Skin epidermis (tissue), 12 donors: ENCODE results near the gene MARK3.
"Not testable (repeated sequence)": the region's sequence is repeated elsewhere in the genome, so short reads cannot be mapped to it uniquely, and the experiment has no call there.

Experiments used
- H3K27ac ChIP-seq, 21 experiments: fragments of 200-600 bp; sonication (generic) in 11 of 21; one replicate each; pipeline ENCODE4 v1.5.0; 2020; ENCODE audit warnings: mild to moderate bottlenecking in 3 of 21, inconsistent platforms in 2 of 21, moderate library complexity in 2 of 21
- H3K4me3 ChIP-seq, 7 experiments: fragments of 200-600 bp; sonication (generic) in 2 of 7; one replicate each; pipeline ENCODE4 v1.5.0; 2020; ENCODE audit warnings: inconsistent platforms in 2 of 7, mild to moderate bottlenecking in 2 of 7, moderate library complexity in 1 of 7

MARK3 gene

DNA sequence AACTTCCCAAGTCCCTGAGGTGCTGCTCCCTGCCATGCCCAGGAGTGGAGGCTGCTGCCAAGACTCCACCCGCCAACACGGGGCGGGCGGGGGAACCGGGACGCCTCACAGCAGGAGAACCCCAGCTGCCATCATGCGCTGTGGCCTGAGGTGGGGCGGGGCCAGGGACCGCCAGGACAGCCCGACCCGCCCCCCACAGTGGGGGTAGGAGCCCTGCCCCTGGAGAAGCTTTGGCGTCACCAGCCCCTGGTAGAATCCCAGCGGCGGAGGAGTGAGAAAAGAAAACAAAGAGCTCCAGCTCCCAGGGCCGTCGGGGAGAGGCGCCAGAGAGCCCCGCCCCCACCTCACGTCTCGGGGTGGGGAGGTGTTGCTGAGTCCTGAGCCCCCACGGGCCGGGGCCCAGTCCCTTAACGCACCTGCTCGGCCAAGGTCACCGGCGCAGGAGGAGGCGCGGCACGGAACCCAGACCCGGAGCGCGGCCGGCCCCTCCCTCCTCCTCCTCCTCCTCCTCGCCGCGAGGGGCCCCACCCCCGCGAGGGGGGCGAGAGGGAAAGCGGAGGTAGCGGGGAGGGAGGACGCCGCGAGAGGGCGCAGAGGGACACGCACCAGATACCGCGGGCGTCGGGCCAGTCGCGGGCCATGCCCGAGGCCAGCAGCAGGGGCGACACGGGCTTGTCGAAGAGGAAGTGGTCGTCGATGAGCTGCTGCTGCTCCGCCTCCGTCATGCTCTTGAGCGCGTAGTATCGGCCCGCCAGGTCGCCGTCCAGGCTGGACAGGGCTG, 135.6 kb downstream of the MARK3 start:
- H3K27ac ChIP-seq: peak overlapping the region in 17 of 21 experiments; percentile 4 to 84 (median 63)
- peak overlapping the region; percentile 37 to 65 (median 48) for H3K4me3 ChIP-seq

DNA sequence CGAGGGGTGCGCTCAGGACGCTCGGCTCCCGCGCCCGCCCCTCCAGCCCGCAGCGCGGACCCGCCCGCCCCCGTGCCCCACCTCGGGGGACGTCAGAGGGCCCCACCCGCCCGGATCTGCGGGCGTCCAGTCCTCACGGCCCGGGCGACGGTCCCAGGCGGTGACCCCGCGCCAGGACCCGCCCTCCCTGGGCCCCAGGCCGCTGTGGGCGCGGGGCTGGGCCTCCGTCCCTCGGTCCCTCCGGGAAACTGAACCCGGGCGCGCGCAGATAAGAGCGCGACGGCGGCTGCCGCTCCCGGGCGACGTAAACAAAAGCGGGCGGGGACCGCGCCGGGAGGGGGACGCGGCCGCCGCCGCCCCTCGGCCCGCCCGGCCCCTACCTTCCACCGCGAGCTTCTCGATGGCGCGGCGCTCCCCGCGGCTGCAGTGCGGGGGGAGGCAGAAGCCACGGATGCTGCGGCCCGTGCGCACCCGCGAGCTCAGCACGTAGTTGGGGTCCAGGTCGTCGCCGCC, 136.3 kb downstream of the MARK3 start:
- Histone ChIP-seq H3K27ac (peak overlapping the region in 17 of 21 experiments; percentile 2 to 84 (median 63)), H3K4me3 (peak overlapping the region; percentile 37 to 65 (median 48))

DNA sequence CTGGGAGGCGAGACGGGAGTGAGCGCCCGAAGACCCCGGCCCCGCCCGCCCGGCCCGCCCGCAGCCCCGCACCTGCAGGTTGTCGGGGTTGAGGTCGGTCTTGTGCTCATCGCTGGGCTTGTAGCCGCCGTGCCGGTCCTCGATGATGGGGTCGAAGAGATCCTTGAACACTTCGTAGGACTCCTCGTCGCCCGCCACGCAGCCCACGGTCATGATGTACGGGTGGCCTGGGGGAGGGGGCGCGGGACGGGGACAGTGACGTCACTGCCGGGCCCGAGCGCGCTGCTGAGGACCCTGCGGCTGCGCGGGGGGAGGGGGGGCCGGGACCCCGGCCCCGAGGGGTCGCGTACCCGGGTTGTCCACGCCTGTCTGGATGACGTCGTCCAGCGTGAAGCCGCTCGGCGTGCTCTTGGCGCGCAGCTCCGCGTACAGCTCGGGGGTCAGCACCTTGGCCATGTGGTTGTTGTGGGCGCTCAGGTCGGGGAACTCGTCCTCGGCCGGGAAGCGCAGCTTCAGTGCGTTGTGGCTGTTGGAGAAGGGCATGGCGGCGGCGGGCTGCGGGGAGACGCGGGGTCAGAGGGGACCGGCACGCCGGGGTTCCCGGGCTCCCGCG, 136.8 kb downstream of the MARK3 start:
- Histone ChIP-seq H3K27ac (peak overlapping the region in 14 of 21 experiments; percentile 2 to 84 (median 64)), H3K4me3 (peak overlapping the region; percentile 37 to 65 (median 48))

DNA sequence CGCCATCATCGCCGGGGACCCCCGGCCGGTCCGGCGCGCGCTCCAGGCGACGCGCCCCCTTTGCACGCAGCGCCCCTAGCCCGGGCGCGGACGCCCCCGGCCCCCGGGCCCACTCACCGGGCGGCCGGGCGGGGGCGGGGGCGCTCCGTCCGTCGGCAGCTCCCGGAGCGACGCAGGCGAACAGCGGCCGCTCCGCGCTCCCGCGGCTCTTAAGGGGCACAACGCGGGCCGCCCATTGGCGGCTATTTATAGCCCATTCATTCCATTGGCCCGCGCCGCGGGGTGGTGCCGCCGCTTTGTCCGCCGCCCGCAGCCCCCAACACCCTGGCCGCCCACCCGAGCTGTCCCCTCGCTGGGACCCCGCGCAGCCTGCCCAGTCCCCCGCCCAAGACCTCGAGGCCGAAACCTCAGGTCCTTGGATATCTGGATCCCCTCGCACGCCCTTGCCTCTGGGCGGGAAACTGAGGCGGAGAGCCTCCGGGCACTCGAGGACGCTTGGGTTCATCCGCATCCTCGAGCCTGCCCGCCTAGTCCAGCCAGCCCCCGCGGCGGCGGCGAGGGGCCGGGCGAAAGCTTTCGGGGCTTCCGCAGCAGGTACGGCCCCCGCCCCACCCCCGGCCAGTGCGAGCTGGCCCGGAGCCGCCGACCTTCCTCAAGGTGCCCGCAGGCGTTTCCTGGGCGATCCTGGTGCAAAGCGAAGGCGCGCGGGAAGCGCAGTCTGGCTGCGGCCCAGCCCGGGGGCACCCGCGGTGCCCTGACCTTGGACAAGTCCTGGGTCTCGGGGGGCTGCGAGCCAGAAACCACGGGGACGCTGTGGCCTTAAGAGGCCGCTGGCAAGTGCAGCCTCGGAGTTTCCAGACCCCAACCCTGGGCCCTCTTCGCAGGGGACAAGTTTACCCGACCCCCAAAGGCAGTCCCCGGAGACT, 137.7 kb downstream of the MARK3 start, which contains the start of gene CKB:
Gene CKB (minus strand): TSS at position 182 of the 926 bp plus-strand sequence. CDS start 337 bp downstream, outside the sequence.
- Histone ChIP-seq H3K27ac (peak within 1 kb of the TSS in 15 of 21 experiments; percentile 2 to 84 (median 63)), H3K4me3 (peak within 1 kb of the TSS; percentile 37 to 65 (median 48))

DNA sequence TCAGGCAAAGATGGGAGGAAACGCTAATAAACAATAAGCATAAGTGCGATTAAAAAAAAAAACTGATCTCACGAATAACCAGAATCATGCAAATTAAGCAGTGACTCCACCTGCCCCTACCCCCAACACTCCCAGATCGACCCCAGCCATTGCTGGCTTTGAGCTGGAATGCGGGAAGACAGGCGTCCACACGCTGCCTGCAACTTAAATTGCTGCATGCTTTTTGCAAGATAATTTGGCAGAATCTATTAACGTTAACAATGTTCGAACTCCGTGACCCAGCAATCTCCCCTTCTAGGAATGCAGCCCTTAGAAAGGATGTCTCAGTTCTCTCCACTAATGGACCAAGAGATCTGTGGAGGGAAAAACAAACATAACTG, 138.3 kb downstream of the MARK3 start:
- H3K4me3 ChIP-seq: no peak overlapping the region
- H3K27ac ChIP-seq: no peak overlapping the region

DNA sequence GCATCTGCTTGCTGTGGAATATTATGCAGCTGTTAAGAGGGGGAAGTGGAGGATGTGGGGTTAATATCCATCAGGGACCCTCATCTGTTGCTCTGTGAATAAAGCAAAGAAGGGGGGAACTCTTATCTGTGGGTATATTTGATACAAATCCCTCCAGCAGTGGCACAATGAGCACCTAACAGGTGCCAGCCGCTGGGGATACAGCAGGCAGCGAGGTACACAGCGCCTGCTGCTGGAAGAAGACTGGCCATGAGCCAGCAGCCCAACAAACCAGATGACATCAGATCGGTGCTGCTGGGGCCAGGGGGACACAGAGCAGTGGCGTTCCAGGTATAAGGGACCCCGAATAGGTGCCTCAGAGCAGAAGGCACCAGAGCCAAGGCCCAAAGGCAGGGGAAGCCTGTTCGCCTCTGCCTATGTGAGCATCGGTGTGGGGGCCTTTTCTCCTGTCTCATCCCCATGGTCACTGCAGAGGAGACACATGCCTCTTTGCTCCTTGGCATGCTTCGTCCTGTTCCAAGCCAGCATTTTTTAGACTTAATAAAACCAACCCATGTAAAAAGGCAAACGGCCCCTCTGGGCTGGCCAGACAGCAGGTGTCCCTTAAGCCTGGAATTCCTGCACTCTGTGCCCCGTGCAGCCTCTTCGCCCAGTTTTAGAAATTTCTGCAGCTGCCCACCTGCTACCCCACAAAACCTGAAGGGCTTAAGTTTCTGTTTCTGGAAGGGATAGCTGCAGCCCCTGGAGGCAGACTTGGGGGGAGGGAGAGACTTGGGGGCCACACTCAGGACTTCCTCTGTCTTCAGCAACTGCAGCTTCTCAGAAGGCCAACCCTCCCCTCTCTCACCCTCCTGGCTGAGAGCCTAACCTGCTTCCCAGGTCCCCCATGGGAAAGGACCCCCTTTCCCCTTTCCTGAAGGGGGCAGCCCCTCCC, 139.1 kb downstream of the MARK3 start:
- H3K27ac ChIP-seq: no peak overlapping the region

DNA sequence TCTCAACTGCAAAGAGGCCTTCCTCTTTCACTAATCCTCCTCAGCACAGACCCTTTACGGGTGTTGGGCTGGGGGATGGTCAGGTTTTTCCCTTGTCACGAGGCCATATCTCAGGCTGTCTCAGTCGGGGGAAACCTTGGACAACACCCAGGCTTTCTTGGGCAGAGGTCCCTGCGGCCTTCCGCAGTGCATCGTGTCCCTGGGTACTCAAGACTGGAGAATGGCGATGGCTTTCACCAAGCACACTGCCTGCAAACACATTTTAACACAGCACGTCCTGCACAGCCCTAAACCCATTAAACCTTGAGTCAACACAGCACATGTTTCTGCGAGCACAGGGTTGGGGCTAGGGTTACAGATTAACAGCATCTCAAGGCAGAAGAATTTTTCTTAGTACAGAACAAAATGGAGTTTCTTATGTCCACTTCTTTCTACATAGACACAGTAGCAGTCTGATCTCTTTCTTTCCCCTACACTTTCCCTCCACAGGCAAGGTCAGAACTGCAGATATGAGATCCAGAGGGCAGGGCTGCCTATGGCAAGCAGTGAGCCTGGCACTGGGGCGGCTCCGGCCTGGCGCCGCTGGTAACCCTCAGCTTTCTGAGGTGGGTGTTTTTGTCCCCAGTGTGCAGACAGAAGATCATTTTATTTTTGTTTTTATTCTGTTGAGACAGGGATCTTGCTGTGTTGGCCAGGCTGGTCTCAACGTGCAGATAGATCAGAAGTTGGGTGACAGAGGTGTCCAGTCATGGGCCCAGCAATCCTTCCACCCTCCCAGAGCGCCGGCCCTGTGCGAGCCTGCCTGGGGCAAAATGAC, 140.4 kb downstream of the MARK3 start:
- peak overlapping the region in 1 of 21 experiments; percentile 12 for H3K27ac ChIP-seq
- H3K4me3 ChIP-seq: not testable (repeated sequence)

More for the DNA sequence above, 139.1 kb downstream of the MARK3 start:
- H3K4me3 ChIP-seq: no peak overlapping the region

DNA sequence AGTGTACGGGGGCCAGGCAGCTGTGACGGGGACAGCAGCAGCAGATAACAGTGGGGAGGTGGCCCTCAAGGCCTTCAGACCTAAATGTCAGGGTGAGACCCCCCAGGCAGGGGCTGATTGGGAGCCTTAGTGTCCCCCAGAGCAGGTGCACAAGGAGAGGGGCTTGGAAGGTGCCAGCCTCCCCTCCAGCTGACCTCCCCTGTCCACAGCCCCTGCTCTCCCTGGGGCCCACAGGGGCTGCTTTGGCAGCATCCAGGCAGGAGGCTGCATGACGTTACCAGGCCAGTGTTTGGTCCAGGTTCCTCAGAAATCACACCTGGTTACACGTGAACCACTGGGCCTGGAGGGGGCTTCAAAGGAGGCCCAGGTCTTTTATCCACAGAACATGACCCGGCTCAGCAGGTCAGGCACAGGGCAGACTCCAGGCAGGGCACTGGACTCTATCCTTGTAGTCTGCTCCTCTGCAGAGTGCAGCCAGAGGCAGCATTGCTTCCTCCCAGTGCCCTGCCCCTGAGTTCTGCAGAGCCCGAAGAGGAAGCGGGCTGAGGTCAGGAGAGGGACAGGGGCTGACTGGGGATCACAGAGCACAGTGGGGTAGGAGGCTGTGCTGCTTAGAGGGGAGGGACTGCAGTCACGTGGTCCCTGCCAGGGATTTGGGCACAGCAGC, 141.2 kb downstream of the MARK3 start:
- H3K4me3 ChIP-seq: no peak overlapping the region
- peak overlapping the region in 2 of 21 experiments; percentile 5 to 12 for H3K27ac ChIP-seq

DNA sequence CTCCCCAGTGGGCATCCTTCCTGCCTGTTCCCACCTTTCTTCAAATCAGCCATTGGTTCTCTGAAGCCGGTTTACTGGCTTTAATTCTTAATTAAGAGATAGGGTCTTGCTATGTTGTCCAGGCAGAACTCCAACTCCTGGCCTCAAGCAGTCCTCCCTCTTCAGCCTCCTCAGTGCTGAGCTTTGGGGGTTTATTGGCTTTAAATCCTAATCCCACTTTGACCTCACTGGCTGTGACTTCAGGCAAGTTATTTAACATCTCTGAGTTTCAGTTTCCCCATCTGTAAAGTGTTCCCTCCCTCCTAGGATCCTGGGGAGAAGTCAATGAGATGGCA, 141.7 kb downstream of the MARK3 start:
- peak overlapping the region in 2 of 21 experiments; percentile 88 to 92 for H3K27ac ChIP-seq
- H3K4me3 ChIP-seq: no peak overlapping the region

DNA sequence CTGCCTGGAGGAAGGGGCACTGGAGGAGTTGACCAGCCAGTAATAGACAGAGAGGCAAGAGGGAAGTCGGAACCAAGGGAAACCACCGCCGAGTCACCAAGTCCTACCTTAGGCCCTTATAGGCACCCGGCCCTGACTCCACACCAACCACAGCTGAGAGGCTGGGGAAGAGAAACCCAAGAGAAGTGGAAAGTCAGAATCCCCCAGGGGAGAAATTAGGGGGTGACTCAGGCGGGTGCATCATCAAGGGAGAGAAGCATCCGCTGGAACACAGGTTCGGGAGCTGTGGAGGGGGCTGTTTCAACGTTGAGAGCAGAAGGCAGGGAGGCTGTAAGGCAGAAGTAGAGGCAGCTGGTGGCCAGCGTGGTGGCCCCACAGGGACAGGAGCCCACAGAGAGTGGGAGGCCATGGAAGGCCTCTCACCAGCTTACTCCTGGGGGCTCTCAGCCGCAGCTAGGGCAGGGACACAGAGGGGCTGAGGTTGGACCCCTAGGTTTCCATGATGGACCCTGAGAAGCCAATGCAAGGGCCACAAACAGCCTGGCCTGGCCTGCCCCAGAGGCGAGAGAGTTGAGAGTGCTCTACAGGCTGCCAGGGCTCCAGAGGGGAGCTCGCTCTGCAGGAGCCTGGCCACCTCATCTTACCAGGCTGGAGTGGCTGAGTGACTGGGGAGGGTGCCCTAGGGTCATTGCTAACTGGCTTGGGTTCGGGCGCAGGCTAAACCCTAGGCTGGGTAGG, 142.4 kb downstream of the MARK3 start:
- Histone ChIP-seq H3K27ac (peak overlapping the region in 16 of 21 experiments; percentile 31 to 96 (median 90)), H3K4me3 (peak overlapping the region in 2 of 7 experiments; percentile 89 to 90)

DNA sequence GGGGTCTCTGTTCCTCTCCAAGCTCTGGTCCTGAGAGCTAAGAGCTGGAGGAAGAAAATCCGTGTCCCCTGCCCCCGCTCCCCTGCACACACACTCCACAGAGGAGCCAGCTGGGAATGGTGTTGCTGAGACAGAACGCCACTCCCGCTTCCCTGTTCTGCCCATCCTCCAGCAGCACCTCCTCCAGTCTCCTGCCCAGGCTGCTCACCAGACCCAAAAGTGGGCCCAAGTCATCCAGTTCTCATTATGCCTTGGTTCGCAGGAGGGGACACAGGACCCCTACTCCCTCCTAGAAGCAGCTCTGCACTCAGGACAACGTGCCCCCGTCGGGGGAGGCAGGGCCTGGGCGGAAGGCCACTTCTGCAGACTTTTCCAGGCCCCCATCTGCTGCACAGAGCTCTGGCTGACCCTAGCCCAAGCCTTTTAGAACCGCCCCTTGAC, 143.0 kb downstream of the MARK3 start:
- H3K27ac ChIP-seq: peak overlapping the region; percentile 32 to 96 (median 90)
- H3K4me3 ChIP-seq: peak overlapping the region; percentile 77 to 96 (median 90)

DNA sequence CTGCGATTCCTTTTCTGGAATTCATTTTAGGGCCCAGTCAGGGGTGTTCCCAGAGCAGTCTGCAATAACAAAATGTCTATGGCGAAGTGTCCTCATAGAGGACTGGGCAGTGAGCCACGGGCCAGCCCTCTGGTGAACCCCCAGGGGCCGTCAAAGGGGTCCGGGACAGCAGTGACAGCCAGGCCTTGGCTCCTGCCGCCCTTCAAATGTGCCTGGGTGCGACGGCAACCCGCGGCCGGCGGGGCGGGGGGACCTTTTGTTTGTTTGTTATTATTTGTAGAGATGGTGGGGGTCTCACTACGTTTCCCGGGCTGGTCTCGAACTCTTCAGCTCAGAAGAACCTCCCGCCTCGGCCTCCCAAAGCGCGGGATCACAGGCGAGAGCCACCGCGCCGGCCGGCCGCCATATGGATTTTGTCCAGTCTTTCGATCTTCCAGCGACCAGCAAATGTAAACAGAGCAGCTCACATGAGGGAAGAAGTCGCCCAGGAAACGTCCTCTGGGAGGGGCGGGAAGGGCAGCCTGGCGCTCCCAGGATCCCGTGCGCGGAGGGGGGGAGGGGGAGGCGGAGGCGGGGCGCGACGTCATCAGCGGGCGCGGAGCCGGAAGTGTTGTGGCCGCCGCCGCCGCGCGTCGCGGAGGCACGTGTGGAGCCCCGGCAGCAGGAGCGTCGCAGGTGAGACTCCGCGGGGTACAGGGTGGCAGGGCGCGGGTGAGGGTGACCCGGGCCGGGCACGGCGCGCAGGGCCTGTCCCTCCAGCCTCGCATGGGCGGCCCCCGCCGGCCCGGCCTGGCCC, 143.6 kb downstream of the MARK3 start, which contains the start of gene TRMT61A:
Gene TRMT61A (plus strand): TSS at position 610 of the 796 bp plus-strand sequence. CDS start 783 bp downstream, outside the sequence.
- Histone ChIP-seq H3K4me3 (peak within 1 kb of the TSS; percentile 77 to 96 (median 90)), H3K27ac (peak within 1 kb of the TSS; percentile 32 to 96 (median 90))

DNA sequence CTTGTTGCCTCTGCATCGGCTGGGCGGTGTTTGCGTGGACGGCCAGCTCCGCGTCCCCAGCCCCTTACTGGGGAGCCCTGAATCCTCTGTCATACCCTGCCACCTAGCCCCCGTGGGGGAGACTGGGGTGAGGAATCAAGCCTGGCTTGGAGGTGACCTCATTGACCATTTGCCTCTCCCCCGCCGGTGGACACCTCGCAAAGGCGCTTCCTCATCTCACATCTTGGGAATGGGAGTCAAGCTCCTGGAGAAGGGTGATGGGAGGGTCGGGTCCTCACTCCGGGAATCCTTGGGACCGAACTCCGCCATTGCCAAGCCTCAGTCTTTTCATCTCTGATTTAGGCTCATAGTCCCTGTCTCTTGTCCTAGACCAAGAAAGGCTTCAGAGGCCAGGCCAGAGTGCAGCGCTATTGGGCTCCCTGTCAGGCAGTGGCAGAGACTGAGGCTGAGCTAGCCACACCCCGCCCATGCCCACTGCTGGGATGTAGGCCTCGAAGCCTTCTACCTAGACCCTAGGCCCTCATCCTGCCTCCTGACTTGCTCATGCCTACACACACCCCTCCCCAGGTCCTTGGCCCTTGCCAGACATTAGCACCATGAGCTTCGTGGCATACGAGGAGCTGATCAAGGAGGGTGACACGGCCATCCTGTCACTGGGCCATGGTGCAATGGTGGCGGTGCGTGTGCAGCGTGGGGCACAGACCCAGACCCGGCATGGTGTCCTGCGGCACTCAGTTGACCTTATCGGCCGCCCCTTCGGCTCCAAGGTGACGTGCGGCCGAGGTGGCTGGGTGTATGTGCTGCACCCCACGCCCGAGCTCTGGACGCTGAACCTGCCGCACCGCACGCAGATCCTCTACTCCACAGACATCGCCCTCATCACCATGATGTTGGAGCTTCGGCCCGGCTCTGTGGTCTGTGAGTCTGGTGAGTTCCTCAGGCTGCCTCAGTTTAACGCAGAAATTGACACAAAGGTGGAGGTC, 144.5 kb downstream of the MARK3 start:
- H3K4me3 ChIP-seq: peak overlapping the region; percentile 77 to 96 (median 90)
- peak overlapping the region; percentile 32 to 96 (median 90) for H3K27ac ChIP-seq

DNA sequence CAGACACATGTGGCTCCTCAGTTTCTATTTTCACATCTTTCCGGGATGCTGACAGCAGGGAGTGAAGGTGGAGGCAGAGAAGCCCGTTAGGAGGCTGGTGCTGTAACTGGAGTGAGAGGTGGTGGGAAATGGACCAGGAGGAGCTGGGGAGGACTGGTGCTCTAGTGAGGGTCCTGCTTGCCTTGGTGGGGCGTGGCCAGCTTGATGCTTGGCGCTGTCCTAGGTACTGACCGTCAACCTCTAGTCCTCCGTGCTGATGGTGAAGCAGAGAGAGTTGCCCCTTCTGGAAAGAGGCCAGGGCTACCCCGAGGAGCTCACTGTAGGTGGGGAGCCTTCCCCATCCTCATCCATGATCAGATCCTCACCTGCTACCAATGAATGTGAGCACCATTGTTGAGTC, 145.2 kb downstream of the MARK3 start:
- Histone ChIP-seq H3K4me3 (peak overlapping the region in 1 of 7 experiments; percentile 89), H3K27ac (no peak overlapping the region)
